Heart right ventricle (tissue), 16 donors: ENCODE measurements around the gene CPNE4. TPM values are rescaled to one million over a fixed set of nuclear protein-coding genes. Genes with fewer than 3 reads are reported as not detected.

Experiments used
- ATAC-seq, 8 donors: fragments of 200-7000 bp; cut with Tn5 transposase; one replicate each; pipeline ENCODE4 v1.9.1; 2020; ENCODE audit warnings: mild to moderate bottlenecking in 8 of 8, moderate library complexity in 8 of 8, moderate number of reproducible peaks in 1 of 8
- DNase-seq, 2 donors: peaks; one replicate each; pipeline ENCODE4 v3.0.0-alpha.2; 2020
- H3K27ac ChIP-seq, 10 donors: fragments of 200-600 bp; sonication (generic) in 2 of 10; one replicate each; pipeline versions ENCODE4 v1.5.0 to v1.8.0; 2020 to 2022; ENCODE audit warnings: mild to moderate bottlenecking in 3 of 10
- H3K27me3 ChIP-seq, 7 donors: fragments of 200-600 bp; one replicate each; pipeline ENCODE4 v1.8.0; 2021 to 2022; ENCODE audit warnings: mild to moderate bottlenecking in 2 of 7
- H3K36me3 ChIP-seq, 9 donors: fragments of 200-600 bp; sonication (generic) in 1 of 9; one replicate each; pipeline versions ENCODE4 v1.5.0 to v1.8.0; 2020 to 2022; ENCODE audit warnings: mild to moderate bottlenecking in 2 of 9
- H3K4me1 ChIP-seq, 9 donors: fragments of 200-600 bp; sonication (generic) in 1 of 9; one replicate each; pipeline versions ENCODE4 v1.5.0 to v1.8.0; 2020 to 2022; ENCODE audit warnings: mild to moderate bottlenecking in 4 of 9
- H3K4me3 ChIP-seq, 10 donors: fragments of 200-600 bp; sonication (generic) in 2 of 10; one replicate each; pipeline versions ENCODE4 v1.5.0 to v1.8.0; 2020 to 2022; ENCODE audit warnings: mild to moderate bottlenecking in 7 of 10, moderate library complexity in 2 of 10
- H3K9me3 ChIP-seq, 11 donors: fragments of 200-600 bp in 10 of 11; sonication (generic) in 2 of 11; one replicate each; pipeline versions ENCODE4 v1.5.0 to v1.8.0; 2013 to 2022; ENCODE audit warnings: mild to moderate bottlenecking in 2 of 11, control low read depth in 1 of 11, moderate library complexity in 1 of 11
- WGBS, 2 donors: extraction: QIAGEN DNeasy Blood & Tissue Kit; methylation state at CpG; one replicate each; pipeline ENCODE4 v1.1.7; 2013; ENCODE audit warnings: inconsistent platforms in 1 of 2; 5-methylcytosine and 5-hydroxymethylcytosine counted together
- intact Hi-C, 10 donors: fragments of 100-400 bp; cut with DNase I; formaldehyde crosslinking; loops; one replicate each; pipeline versions ENCODE4 v1.11.1 to v1.14.2; 2022
- polyA plus RNA-seq, 2 donors: library from polyadenylated mRNA; stranded (reverse); fragments of 200-250 nt; gene quantifications; one replicate each; pipeline ENCODE4 v1.2.3, GENCODE V29; 2013
- total RNA-seq, 10 donors: library from RNA; stranded (reverse); fragmentation: NEBNext Ultra II Directional in 3 of 10; extraction: Animal tissue kit (Norgen Biotek cat#: 25700) in 3 of 10; gene quantifications; one replicate each; pipeline versions ENCODE4 v1.2.1 to v1.2.4, GENCODE V29; 2021 to 2023
- TF ChIP-seq, protein P1 (sequence below), 9 donors: fragments of 200-600 bp; sonication (generic) in 2 of 9; IDR thresholded peaks; one replicate each; pipeline versions ENCODE4 v1.5.0 to v1.8.0; 2021 to 2022; ENCODE audit warnings: antibody characterized with exemption in 9 of 9, mild to moderate bottlenecking in 5 of 9, moderate library complexity in 1 of 9
- donor health status: Arrhythmogenic right ventricular cardiomyopathy.
- donor health status: ischemic (EF 13 %, LVEDD 7.1; RV severe dilation, severe dysfunction).
- donor health status: healthy with polysubstance abuse.
- donor health status: DM: no; HTN: yes; CAD: no.
- donor health status: DM: no; HTN: no; CAD: no.
- donor health status: ischemic (EF 25% LVEDD 6.9; RV normal size, moderate dysfunction).
- donor health status: ischemic (EF 25% LVEDD 5.7; RV mildly dilated, moderate dysfunction).
- donor health status: healthy.
- donor health status: DM: yes; HTN: yes; CAD: no.
- donor health status: Ischemic cardiomyopathy.
- donor health status: ischemic (EF 35%, LVEDD 5.7; RV mildly dilated, moderate dysfunction).
- donor health status: nonischemic (EF 11% LVEDD 7.7; RV severe dilation, severe dysfunction).
- donor health status: DM: yes; HTN: yes; CAD: no.
- donor health status: PGD.
- donor health status: ischemic (EF 29% LVEDD 5.4; RV normal size, mild dysfunction).
- donor health status: nonischemic (EF 23%, LVEDD 6.1; RV moderate dilation, normal function).

Gene CPNE4
- total and polyA plus RNA-seq, 12 donors, result 1.5 to 116 (median 24.8) TPM

DNA sequence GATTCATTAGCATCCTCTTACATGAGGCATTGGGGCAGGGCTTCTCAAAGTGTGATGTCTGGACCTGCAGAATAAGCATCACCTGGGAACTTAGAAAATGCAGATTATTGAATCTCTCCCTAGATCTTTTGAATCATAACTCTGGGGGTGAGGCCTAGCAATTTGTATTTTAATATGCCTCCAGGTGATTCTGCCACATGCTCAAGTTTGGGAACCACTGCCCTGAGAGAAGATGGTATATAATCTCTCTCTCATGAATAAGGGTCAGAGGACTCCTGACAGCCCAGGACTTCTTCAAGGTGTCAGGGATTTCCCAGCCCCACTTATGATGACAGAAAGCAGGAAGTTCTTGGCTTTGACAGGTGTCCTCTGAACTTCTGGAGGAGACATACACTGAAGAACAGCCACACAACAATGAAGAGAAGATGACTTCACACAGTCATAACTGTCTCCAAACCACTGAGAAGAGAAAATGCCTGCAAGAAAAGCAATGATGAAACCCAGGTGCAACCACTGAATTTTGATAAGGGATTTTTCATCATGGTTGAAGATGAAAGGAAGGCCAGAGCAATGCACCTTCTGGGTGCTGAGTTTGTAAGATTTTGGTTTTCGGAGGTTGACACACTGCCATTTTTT is 320.1 kb downstream of the CPNE4 start:
- TF ChIP-seq, protein P1, sequence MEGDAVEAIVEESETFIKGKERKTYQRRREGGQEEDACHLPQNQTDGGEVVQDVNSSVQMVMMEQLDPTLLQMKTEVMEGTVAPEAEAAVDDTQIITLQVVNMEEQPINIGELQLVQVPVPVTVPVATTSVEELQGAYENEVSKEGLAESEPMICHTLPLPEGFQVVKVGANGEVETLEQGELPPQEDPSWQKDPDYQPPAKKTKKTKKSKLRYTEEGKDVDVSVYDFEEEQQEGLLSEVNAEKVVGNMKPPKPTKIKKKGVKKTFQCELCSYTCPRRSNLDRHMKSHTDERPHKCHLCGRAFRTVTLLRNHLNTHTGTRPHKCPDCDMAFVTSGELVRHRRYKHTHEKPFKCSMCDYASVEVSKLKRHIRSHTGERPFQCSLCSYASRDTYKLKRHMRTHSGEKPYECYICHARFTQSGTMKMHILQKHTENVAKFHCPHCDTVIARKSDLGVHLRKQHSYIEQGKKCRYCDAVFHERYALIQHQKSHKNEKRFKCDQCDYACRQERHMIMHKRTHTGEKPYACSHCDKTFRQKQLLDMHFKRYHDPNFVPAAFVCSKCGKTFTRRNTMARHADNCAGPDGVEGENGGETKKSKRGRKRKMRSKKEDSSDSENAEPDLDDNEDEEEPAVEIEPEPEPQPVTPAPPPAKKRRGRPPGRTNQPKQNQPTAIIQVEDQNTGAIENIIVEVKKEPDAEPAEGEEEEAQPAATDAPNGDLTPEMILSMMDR (IDR thresholded peaks at IDR 0.05), result no peak
- no peak for ATAC-seq
- no peak overlapping the region for H3K4me3 ChIP-seq
- H3K27ac ChIP-seq, result no peak overlapping the region
- 98% methylated on average over 1 of the region's 1 CpG for WGBS, 2 donors
- no peaks in the 10 kb centered on the region for H3K4me1 ChIP-seq
- H3K36me3 ChIP-seq, result no peaks in the 10 kb centered on the region
- no peak for DNase-seq
- H3K9me3 ChIP-seq, result no peaks in the 10 kb centered on the region
- H3K27me3 ChIP-seq, result no peaks in the 10 kb centered on the region
- intact Hi-C loops, result no loop called here

DNA sequence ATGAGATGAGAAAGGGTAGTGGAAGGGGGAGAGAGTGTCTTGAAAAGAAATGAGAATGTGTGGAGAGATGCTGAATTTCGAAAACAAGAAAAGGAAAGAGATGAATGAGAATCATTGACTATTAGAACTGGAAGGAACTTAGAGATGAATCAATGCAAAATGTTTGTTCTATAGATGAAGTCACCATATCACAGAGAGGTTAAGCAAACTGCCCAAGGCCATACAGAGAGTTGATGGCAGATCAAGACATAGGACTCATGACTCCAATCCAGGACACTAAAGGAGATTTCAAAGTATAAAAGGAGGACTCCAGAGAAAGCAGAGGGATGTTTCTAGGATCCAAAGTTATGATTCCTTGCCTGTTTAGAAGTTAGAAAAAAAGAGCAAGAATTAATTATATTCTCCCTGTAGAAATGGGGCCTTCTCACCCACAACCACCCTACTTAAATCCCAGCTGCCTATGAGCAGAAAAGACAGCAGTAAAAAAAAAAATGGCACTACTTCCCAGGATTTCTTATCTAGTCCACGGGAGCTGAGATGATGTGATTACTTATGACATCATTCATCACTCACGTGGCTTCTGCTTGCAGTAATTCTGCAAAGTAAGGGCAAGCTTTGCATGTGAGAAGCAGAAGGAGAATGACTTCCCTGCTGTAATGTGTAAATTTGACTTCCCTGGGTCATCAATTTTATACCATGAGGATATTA is 321.2 kb downstream of the CPNE4 start:
- 62 to 66% methylated on average over 3 of the region's 3 CpGs for WGBS, 2 donors
- no peak for ATAC-seq
- H3K4me1 ChIP-seq, result no peaks in the 10 kb centered on the region
- no peaks in the 10 kb centered on the region for H3K27me3 ChIP-seq
- H3K9me3 ChIP-seq, result no peaks in the 10 kb centered on the region
- DNase-seq, result no peak
- no peak overlapping the region for H3K27ac ChIP-seq
- no peaks in the 10 kb centered on the region for H3K36me3 ChIP-seq
- no peak overlapping the region for H3K4me3 ChIP-seq
- intact Hi-C loops, result no loop called here
- TF ChIP-seq, protein P1 (IDR thresholded peaks at IDR 0.05), result no peak

DNA sequence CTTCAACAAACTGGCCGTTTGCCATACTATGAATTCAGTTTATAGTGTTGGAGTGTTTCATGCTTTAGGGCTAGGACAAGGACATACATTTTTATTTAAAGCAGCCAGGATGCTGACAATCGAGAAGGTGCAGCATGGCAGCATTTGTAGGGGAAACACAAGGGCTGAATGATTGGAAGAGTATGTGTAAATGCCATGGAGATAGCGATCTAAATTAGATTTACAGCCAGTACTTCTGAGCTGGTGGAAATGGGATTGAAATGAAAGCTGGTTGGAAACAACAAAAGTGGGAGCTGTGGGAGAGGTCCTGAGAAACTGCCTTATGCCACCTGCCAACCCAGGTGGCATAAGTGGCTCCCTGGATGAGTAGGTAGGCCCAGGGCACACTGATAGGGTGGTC is 322.2 kb downstream of the CPNE4 start:
- no peak overlapping the region for H3K27ac ChIP-seq
- TF ChIP-seq, protein P1 (IDR thresholded peaks at IDR 0.05), result no peak
- DNase-seq (no peak), ATAC-seq (no peak)
- no peaks in the 10 kb centered on the region for H3K27me3 ChIP-seq
- H3K4me1 ChIP-seq, result no peaks in the 10 kb centered on the region
- H3K9me3 ChIP-seq, result no peaks in the 10 kb centered on the region
- 65 to 74% methylated on average over 3 of the region's 3 CpGs for WGBS, 2 donors
- no peaks in the 10 kb centered on the region for H3K36me3 ChIP-seq
- H3K4me3 ChIP-seq, result no peak overlapping the region
- intact Hi-C loops, result no loop called here

DNA sequence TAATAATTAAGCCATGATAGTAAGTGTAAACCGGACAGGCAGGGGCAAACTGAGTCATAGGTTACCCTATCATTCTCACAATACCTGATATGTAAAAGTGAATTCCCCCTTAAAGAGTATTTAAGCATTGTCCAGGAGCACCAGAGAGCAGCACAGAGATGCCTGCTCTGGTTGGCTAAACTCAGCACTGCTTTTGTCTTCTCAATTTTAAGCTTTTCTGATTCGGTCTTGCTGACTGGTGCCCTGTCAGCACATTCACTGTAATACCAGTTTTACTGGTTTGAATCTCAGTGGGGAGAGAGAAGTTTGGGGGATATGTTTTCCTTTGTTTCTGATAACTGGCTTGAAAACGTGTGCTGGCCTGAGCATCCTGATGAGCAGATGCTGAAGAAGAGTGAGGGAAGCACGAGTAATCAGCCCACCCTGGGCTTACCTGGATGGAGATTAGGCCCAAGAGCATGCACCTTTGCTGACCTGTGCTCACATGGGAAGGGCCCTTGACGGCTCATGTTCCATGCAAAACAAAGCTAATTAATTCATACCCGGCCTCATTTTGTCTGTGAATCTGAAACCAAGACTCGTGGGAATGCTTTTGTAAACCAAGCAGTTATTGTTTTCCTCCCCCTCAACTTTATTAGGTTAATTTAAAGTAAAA is 323.6 kb downstream of the CPNE4 start:
- H3K27me3 ChIP-seq, result peaks cover 0 to 5% (median 0%) of the 10 kb centered on the region in 7 donors
- intact Hi-C loops, result no loop called here
- DNase-seq (no peak), ATAC-seq (no peak)
- no peak overlapping the region for H3K4me3 ChIP-seq
- H3K4me1 ChIP-seq, result no peaks in the 10 kb centered on the region
- no peak overlapping the region for H3K27ac ChIP-seq
- no peaks in the 10 kb centered on the region for H3K36me3 ChIP-seq
- no peaks in the 10 kb centered on the region for H3K9me3 ChIP-seq
- TF ChIP-seq, protein P1 (IDR thresholded peaks at IDR 0.05), result no peak
- WGBS, 2 donors, result 54% methylated on average over 7 of the region's 7 CpGs
